ENCODE results near the gene TCN1. TPM values are rescaled to one million over a fixed set of nuclear protein-coding genes. Genes with fewer than 3 reads are reported as not detected.
"Not testable (repeated sequence)": the region's sequence is repeated elsewhere in the genome, so short reads cannot be mapped to it uniquely, and the experiment has no call there.

Gene TCN1
- total and polyA plus RNA-seq, 9 of the 15 experiments (the other 6 are each of a cell fraction or from before 2014, with no cell fraction given) = 0.63 to 25.9 (median 8.0) TPM

GRCh38 chr11:59887156-59887555 lies 20.9 kb upstream of the TCN1 start:
- CTCF ChIA-PET (ENCODE audit: low intra/inter-chr PET ratio) = not testable (repeated sequence)

GRCh38 chr11:59883597-59883996 lies 17.3 kb upstream of the TCN1 start:
- H3K4me3 ChIP-seq = no peak overlapping the region
- H3K9me3 ChIP-seq (replicated peaks; ENCODE audit: control insufficient read depth, insufficient read depth, low read depth, low read length) = no peaks in the 10 kb centered on the region; the same call in 1 of the 2 replicates
- no peaks in the 10 kb centered on the region for H3K9me1 ChIP-seq (ENCODE audit: control insufficient read depth, insufficient read depth, low read length)
- no TSS peak for BruUV-seq (replicated peaks)
- H3K9ac ChIP-seq (ENCODE audit: insufficient read depth in 1 of 2, low read depth in 2 of 2, low read length in 2 of 2) = no peak overlapping the region
- H3K27me3 ChIP-seq (ENCODE audit: control insufficient read depth in 2 of 2, insufficient read depth in 2 of 2, low read length in 2 of 2) = no peaks in the 10 kb centered on the region
- no peak overlapping the region for H3K4me2 ChIP-seq (ENCODE audit: insufficient read depth, low read length)
- FAIRE-seq (no peak), ATAC-seq (no peak), DNase-seq (ENCODE audit: extremely low read depth in 1 of 4, low spot score in 3 of 4) (no peak)
- no peak overlapping the region for H3K27ac ChIP-seq (ENCODE audit: extremely low read depth, low read depth, low read length)
- H3K4me1 ChIP-seq (replicated peaks in 1 of 2; ENCODE audit: control insufficient read depth in 2 of 2, insufficient read depth in 2 of 2, low read length in 2 of 2) = no peaks in the 10 kb centered on the region
- POLR2A ChIA-PET = interaction anchor here (1.0 kb wide), 1 partner anchor 11 kb away, joined by 3 read pairs; no protein-coding TSS in a partner anchor
- no peaks in the 10 kb centered on the region for H3K79me2 ChIP-seq (ENCODE audit: control insufficient read depth, insufficient read depth, low read length)
- no peaks in the 10 kb centered on the region for H3K36me3 ChIP-seq (ENCODE audit: control insufficient read depth, insufficient read depth, low read length)
- WGBS (ENCODE audit: insufficient coverage, low coverage, missing lambda C conversion rate) = 76% methylated on average over 1 of the region's 1 CpG
- CTCF ChIA-PET (ENCODE audit: low intra/inter-chr PET ratio) = no interaction called here
- intact Hi-C loops (cut with micrococcal nuclease) (no loop called here), in situ Hi-C loops (cut with MboI) (no loop called here)
- H4K20me1 ChIP-seq (replicated peaks; ENCODE audit: control insufficient read depth, insufficient read depth, low read length) = no peaks in the 10 kb centered on the region
- H2AFZ ChIP-seq (ENCODE audit: low read depth, low read length) = 0 out of 2 replicates have a peak overlapping the region, but pooled peaks have one; percentile 1
- TF ChIP-seq NFE2 (IDR thresholded peaks at IDR 0.05; ENCODE audit: low read depth) = no peak
- TF ChIP-seq IRF9 (tag; IDR thresholded peaks at IDR 0.05) = no peak
- no peak for TF ChIP-seq ZNF263 (CRISPR knock-in tag; IDR thresholded peaks at IDR 0.05; ENCODE audit: borderline replicate concordance)
- TF ChIP-seq HBP1 (CRISPR knock-in tag; IDR thresholded peaks at IDR 0.05) = no peak
- no peak for TF ChIP-seq ZNF165 (CRISPR knock-in tag; IDR thresholded peaks at IDR 0.05; ENCODE audit: borderline replicate concordance)
- no peak for TF ChIP-seq CREB3L1 (IDR thresholded peaks at IDR 0.05; ENCODE audit: borderline replicate concordance, low read depth)
- no peak for TF ChIP-seq ZFPM2 (CRISPR knock-in tag; IDR thresholded peaks at IDR 0.05)
- peak; percentile 45; the same call in 1 of the 2 replicates for TF ChIP-seq BCOR (IDR thresholded peaks at IDR 0.05)
- peak; percentile 58; the same call in 1 of the 2 replicates for TF ChIP-seq ESRRA (IDR thresholded peaks at IDR 0.05; ENCODE audit: borderline replicate concordance, low read depth)

More at GRCh38 chr11:59887156-59887555, 20.9 kb upstream of the TCN1 start:
- H2AFZ ChIP-seq (ENCODE audit: low read depth, low read length); H3K27ac ChIP-seq (ENCODE audit: extremely low read depth, low read depth, low read length); H3K79me2 ChIP-seq (ENCODE audit: control insufficient read depth, insufficient read depth, low read length); H3K4me3 ChIP-seq; ATAC-seq; H3K4me2 ChIP-seq (ENCODE audit: insufficient read depth, low read length); H3K27me3 ChIP-seq (ENCODE audit: control insufficient read depth in 2 of 2, insufficient read depth in 2 of 2, low read length in 2 of 2); H3K9ac ChIP-seq (ENCODE audit: insufficient read depth in 1 of 2, low read depth in 2 of 2, low read length in 2 of 2); intact Hi-C loops (cut with micrococcal nuclease); H3K4me1 ChIP-seq (replicated peaks in 1 of 2; ENCODE audit: control insufficient read depth in 2 of 2, insufficient read depth in 2 of 2, low read length in 2 of 2); H4K20me1 ChIP-seq (replicated peaks; ENCODE audit: control insufficient read depth, insufficient read depth, low read length); in situ Hi-C loops (cut with MboI); POLR2A ChIA-PET; FAIRE-seq; H3K9me1 ChIP-seq (ENCODE audit: control insufficient read depth, insufficient read depth, low read length); H3K9me3 ChIP-seq (replicated peaks; ENCODE audit: control insufficient read depth, insufficient read depth, low read depth, low read length); DNase-seq (ENCODE audit: extremely low read depth in 1 of 4, low spot score in 3 of 4); BruUV-seq (replicated peaks); H3K36me3 ChIP-seq (ENCODE audit: control insufficient read depth, insufficient read depth, low read length); TF ChIP-seq CEBPG (tag; conservative IDR thresholded peaks at IDR 0.05 in 1 of 2, IDR thresholded peaks at IDR 0.05 in 1 of 2): not testable (repeated sequence)
- TF ChIP-seq C11orf30 (IDR thresholded peaks at IDR 0.05; ENCODE audit: low read depth) = peak; percentile 73
- TF ChIP-seq ZNF583 (CRISPR knock-in tag; IDR thresholded peaks at IDR 0.05) = peak; percentile 94; the same call in 1 of the 2 replicates
- TF ChIP-seq MAFG (tag; conservative IDR thresholded peaks at IDR 0.05) = peak; percentile 57
- peak; percentile 47; the same call in 1 of the 2 replicates for TF ChIP-seq CEBPG (CRISPR knock-in tag; IDR thresholded peaks at IDR 0.05)
- peak; percentile 41 for TF ChIP-seq CEBPB (tag; IDR thresholded peaks at IDR 0.05)
- peak; percentile 90 for TF ChIP-seq ZNF316 (IDR thresholded peaks at IDR 0.05)
- TF ChIP-seq TRIM24 (IDR thresholded peaks at IDR 0.05) = peak; percentile 82 to 89; a peak in 3 of 4 replicates

Data from K562 (cell line).